Endothelial cell (in vitro differentiated cells): ENCODE results near the gene MTO1. TPM values are rescaled to one million over a fixed set of nuclear protein-coding genes. Genes with fewer than 3 reads are reported as not detected.
"Not testable (repeated sequence)": the region's sequence is repeated elsewhere in the genome, so short reads cannot be mapped to it uniquely, and the experiment has no call there.

Experiments
- DNase-seq: peaks from one replicate; pipeline ENCODE4 v3.0.0; 2021; ENCODE audit warnings: low spot score
- H3K27ac Mint-ChIP-seq: one replicate; pipeline ENCODE4 v1.8.0; 2021; ENCODE audit warnings: mixed read lengths, inconsistent platforms; ENCODE audit not compliant: unreplicated experiment
- H3K27me3 Mint-ChIP-seq: one replicate; pipeline ENCODE4 v1.8.0; 2021; ENCODE audit warnings: mild to moderate bottlenecking, moderate library complexity, mixed read lengths, inconsistent platforms; ENCODE audit not compliant: unreplicated experiment
- H3K36me3 Mint-ChIP-seq: one replicate; pipeline ENCODE4 v1.8.0; 2021; ENCODE audit warnings: mild to moderate bottlenecking, low read depth, mixed read lengths, inconsistent platforms; ENCODE audit not compliant: unreplicated experiment
- H3K4me1 Mint-ChIP-seq: one replicate; pipeline ENCODE4 v1.8.0; 2021; ENCODE audit warnings: mild to moderate bottlenecking, mixed read lengths, inconsistent platforms; ENCODE audit not compliant: unreplicated experiment
- H3K4me3 Mint-ChIP-seq: one replicate; pipeline ENCODE4 v1.8.0; 2021; ENCODE audit warnings: mild to moderate bottlenecking, mixed read lengths, inconsistent platforms; ENCODE audit not compliant: unreplicated experiment
- H3K9me3 Mint-ChIP-seq: one replicate; pipeline ENCODE4 v1.8.0; 2021; ENCODE audit warnings: mixed read lengths, inconsistent platforms; ENCODE audit not compliant: unreplicated experiment
- total RNA-seq: library from RNA; stranded (reverse); fragmentation: NEBNext Ultra II Directional; extraction: Animal tissue kit (Norgen Biotek cat#: 25700); gene quantifications from one replicate; pipeline ENCODE4 v1.2.1, GENCODE V29; 2021; ENCODE audit not compliant: unreplicated experiment
- TF ChIP-seq, protein P1 (sequence below): fragments of 200-600 bp; sonication (generic); IDR thresholded peaks from one replicate; pipeline ENCODE4 v1.5.0; 2021; ENCODE audit warnings: antibody characterized with exemption; ENCODE audit not compliant: unreplicated experiment

The MTO1 gene
- total RNA-seq, 1 donor from 2014 or later = 23.8 TPM

GRCh38 chr6:73537677-73538076 lies 76.1 kb downstream of the MTO1 start:
- TF ChIP-seq, protein P1, sequence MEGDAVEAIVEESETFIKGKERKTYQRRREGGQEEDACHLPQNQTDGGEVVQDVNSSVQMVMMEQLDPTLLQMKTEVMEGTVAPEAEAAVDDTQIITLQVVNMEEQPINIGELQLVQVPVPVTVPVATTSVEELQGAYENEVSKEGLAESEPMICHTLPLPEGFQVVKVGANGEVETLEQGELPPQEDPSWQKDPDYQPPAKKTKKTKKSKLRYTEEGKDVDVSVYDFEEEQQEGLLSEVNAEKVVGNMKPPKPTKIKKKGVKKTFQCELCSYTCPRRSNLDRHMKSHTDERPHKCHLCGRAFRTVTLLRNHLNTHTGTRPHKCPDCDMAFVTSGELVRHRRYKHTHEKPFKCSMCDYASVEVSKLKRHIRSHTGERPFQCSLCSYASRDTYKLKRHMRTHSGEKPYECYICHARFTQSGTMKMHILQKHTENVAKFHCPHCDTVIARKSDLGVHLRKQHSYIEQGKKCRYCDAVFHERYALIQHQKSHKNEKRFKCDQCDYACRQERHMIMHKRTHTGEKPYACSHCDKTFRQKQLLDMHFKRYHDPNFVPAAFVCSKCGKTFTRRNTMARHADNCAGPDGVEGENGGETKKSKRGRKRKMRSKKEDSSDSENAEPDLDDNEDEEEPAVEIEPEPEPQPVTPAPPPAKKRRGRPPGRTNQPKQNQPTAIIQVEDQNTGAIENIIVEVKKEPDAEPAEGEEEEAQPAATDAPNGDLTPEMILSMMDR = no peak
- Mint-ChIP-seq H3K4me3 (no peak overlapping the region), H3K27ac (no peak overlapping the region), H3K4me1 (no peaks in the 10 kb centered on the region), H3K9me3 (no peaks in the 10 kb centered on the region), H3K27me3 (peaks cover 3% of the 10 kb centered on the region), H3K36me3 (no peaks in the 10 kb centered on the region)
- DNase-seq = no peak

DNA sequence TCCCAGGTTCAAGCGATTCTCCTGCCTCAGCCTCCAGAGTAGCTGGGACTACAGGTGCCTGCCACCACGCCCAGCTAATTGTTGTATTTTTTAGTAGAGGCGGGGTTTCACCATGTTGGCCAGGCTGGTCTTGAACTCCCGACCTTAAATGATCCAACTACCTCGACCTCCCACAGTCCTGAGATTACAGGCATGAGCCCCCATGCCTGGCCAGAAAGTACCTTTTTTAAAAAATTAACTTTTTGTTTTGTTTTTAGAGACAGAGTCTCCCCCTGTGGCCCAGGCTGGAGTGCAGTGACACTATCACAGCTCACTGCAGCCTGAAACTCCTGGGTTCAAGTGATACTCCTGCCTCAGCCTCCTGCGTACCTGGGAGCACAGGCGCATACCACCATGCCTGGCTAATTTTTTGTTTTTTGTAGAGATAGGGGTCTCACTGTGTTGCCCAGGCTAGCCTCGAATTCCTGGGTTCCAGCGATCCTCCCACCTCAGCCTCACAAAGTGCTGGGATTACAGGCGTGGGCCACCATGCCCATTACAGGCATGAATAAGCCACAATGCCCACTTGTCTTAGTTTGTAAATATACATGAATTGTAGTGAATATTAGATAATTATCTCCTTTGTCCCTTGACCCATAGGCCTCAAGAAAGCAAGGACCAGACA lies 76.7 kb downstream of the MTO1 start:
- Mint-ChIP-seq H3K9me3 (no peaks in the 10 kb centered on the region), H3K4me3 (no peak overlapping the region), H3K27me3 (peaks cover 3% of the 10 kb centered on the region), H3K27ac (no peak overlapping the region), H3K4me1 (no peaks in the 10 kb centered on the region), H3K36me3 (no peaks in the 10 kb centered on the region)
- TF ChIP-seq, protein P1 = no peak
- DNase-seq = no peak

- H3K4me1 Mint-ChIP-seq, DNase-seq, H3K9me3 Mint-ChIP-seq, H3K27ac Mint-ChIP-seq, H3K36me3 Mint-ChIP-seq, H3K4me3 Mint-ChIP-seq, H3K27me3 Mint-ChIP-seq: not testable (repeated sequence)
Observed at GRCh38 chr6:73542481-73542880, 80.9 kb downstream of the MTO1 start.

GRCh38 chr6:73542891-73543290 lies 81.4 kb downstream of the MTO1 start:
- Mint-ChIP-seq H3K27ac (no peak overlapping the region), H3K4me3 (no peak overlapping the region), H3K9me3 (no peaks in the 10 kb centered on the region), H3K4me1 (no peaks in the 10 kb centered on the region), H3K36me3 (no peaks in the 10 kb centered on the region), H3K27me3 (no peaks in the 10 kb centered on the region)
- TF ChIP-seq, protein P1 = no peak
- no peak for DNase-seq

DNA sequence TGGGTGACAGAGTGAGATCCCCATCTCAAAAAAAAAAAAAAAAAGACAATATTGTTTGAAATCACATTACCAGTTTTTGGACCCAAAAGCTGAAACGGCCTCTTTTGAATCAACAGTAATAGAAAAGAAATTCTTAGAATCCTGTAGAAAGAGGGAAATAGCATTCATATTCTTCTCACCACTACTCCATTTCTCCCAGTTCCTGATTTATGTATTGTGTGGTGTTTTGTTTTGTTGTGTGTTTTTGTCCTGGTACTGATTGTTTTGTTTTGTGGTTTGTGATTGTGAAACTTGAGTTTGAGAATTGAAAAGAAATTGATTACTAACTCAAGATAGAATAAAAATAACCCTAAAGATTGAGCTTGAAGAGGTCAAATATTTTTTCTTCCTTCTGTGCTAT lies 85.5 kb downstream of the MTO1 start:
- H3K27ac Mint-ChIP-seq = no peak overlapping the region
- H3K4me1 Mint-ChIP-seq = no peaks in the 10 kb centered on the region
- H3K9me3 Mint-ChIP-seq = no peaks in the 10 kb centered on the region
- no peak overlapping the region for H3K4me3 Mint-ChIP-seq
- H3K36me3 Mint-ChIP-seq = no peaks in the 10 kb centered on the region
- DNase-seq = no peak
- TF ChIP-seq, protein P1 = no peak
- no peaks in the 10 kb centered on the region for H3K27me3 Mint-ChIP-seq
